ENCODE results near the gene PCAT7. TPM values are rescaled to one million over a fixed set of nuclear protein-coding genes. Genes with fewer than 3 reads are reported as not detected.
"Not testable (repeated sequence)": the region's sequence is repeated elsewhere in the genome, so short reads cannot be mapped to it uniquely, and the experiment has no call there.

Gene PCAT7
- total RNA-seq (2014; rRNA removed; shearing (Covaris generic)) (1.8 and 2.9 TPM in 2 replicates), total RNA-seq (2022) (2.5 and 3.2 TPM in 2 replicates), Bru-seq, nascent RNA (percentile 35 among the genes with signal in this experiment), BruChase-seq, experiment 1, labeled RNA remaining after a 6-hour chase (percentile 42 among the genes with signal in this experiment), BruChase-seq, experiment 2, labeled RNA remaining after a 2-hour chase (percentile 44 among the genes with signal in this experiment)
- long read RNA-seq, partial matches to known transcripts, result 0 of 4 reads
- long read RNA-seq, other reads (novel, unspliced or antisense), result 4 of 4 reads

DNA sequence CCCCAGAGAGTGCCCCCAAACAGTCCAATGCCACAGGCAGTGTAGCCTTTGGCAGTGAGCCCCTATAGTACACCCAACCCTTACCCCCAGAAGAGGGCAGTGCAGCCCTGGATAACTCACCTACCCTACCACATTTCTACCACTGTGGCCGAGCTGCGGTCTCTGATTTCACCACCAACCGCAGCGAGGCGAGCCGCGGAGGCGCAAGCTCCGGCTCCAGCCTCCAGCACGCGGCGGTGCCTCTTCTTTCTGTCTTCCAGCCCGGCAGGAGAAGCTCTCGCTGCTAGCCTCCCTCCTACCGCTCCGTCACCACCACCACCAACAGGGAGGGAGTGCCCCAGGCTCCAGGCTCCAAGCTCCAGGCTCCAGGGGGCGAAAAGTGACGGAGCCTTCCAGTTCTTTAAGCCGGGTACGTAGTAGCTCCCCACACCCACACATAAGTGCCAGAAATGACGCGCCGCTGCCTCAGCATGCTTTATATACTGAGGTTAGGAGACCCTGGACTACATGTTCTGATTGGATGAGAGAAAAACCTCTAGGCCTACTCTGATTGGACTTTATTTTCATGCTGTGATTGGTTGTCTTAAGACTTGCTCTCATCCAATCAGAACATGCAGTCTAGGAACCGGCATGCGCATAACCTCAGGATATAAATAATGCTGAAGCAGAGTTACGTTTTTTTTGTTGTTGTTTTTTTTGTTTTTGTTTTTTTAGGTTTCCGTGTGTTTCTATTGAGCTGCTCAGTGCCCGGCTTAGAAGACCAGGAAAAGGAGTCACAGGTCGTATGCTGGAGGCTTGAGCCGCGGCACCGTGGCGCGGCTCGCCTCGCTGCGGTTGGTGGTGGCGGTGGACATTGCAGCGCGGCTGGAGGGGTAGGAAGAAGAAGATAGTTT lies at the start of gene PCAT7:
PCAT7 (plus strand) TSS at position 645 of the 893 bp plus-strand sequence.
- DNase-seq (ENCODE audit: low spot score), result peak; percentile 89
- peaks cover 46% of the 10 kb centered on the region; the same call in 1 of the 2 replicates for H3K79me2 ChIP-seq (ENCODE audit: insufficient read depth, low read depth, low read length)
- H3K36me3 ChIP-seq (ENCODE audit: insufficient read depth, low read length), result peaks cover 34% of the 10 kb centered on the region
- no peak for TF ChIP-seq EZH2phosphoT487 (IDR thresholded peaks at IDR 0.05; ENCODE audit: borderline replicate concordance, low read depth, low read length)
- TF ChIP-seq, protein P1, sequence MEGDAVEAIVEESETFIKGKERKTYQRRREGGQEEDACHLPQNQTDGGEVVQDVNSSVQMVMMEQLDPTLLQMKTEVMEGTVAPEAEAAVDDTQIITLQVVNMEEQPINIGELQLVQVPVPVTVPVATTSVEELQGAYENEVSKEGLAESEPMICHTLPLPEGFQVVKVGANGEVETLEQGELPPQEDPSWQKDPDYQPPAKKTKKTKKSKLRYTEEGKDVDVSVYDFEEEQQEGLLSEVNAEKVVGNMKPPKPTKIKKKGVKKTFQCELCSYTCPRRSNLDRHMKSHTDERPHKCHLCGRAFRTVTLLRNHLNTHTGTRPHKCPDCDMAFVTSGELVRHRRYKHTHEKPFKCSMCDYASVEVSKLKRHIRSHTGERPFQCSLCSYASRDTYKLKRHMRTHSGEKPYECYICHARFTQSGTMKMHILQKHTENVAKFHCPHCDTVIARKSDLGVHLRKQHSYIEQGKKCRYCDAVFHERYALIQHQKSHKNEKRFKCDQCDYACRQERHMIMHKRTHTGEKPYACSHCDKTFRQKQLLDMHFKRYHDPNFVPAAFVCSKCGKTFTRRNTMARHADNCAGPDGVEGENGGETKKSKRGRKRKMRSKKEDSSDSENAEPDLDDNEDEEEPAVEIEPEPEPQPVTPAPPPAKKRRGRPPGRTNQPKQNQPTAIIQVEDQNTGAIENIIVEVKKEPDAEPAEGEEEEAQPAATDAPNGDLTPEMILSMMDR (conservative IDR thresholded peaks at IDR 0.05; ENCODE audit: low read length), result peak; percentile 77
- peaks cover 19% of the 10 kb centered on the region for H3K9me3 ChIP-seq (ENCODE audit: low read length)
- no TSS peak for BruUV-seq (replicated peaks)
- no peaks in the 10 kb centered on the region for H4K20me1 ChIP-seq (ENCODE audit: insufficient read depth, low read length)
- ChIA-PET POLR2A (interaction anchor here (0.6 to 1.1 kb wide), 3 partner anchors 12 to 68 kb away, joined by 3 to 6 read pairs (median 3); no protein-coding TSS in a partner anchor), CTCF (ENCODE audit: unreplicated experiment) (interaction anchor here (0.7 to 1.1 kb wide), 3 partner anchors 43 to 69 kb away, joined by 3 to 7 read pairs (median 4); no protein-coding TSS in a partner anchor)
- H3K9me2 ChIP-seq (ENCODE audit: insufficient read depth, low read length), result no peaks in the 10 kb centered on the region
- peak within 1 kb of the TSS; percentile 77 for H3K27ac ChIP-seq (ENCODE audit: low read depth, low read length, poor library complexity, severe bottlenecking)
- H2AFZ ChIP-seq (ENCODE audit: low read length), result peak within 1 kb of the TSS; percentile 64; the same call in 1 of the 2 replicates
- H3K4me1 ChIP-seq (ENCODE audit: insufficient read depth, low read length, poor library complexity, severe bottlenecking), result peaks cover 13% of the 10 kb centered on the region
- intact Hi-C loops (cut with micrococcal nuclease; ENCODE audit: unreplicated experiment), result loop anchor here (1.0 to 2.0 kb wide), 3 partner anchors 49 to 114 kb away; no protein-coding TSS in a partner anchor
- peak within 1 kb of the TSS; percentile 82 for H3K4me3 ChIP-seq (ENCODE audit: low read depth, low read length, poor library complexity, severe bottlenecking)
- peak within 1 kb of the TSS; percentile 58 for H3K4me2 ChIP-seq (ENCODE audit: low read length)

DNA sequence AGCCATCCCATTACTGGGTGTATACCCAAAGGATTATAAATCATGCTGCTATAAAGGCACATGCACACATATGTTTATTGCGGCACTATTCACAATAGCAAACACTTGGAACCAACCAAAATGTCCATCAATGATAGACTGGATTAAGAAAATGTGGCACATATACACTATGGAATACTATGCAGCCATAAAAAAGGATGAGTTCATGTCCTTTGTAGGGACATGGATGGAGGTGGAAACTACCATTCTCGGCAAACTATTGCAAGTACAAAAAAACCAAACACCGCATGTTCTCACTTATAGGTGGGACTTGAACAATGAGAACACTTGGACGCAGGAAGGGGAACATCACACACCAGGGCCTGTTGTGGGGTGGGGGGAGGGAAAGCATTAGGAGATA lies 48.5 kb upstream of the PCAT7 start:
- H2AFZ ChIP-seq (ENCODE audit: low read length); BruUV-seq (replicated peaks); DNase-seq (ENCODE audit: low spot score); H3K9me2 ChIP-seq (ENCODE audit: insufficient read depth, low read length); H3K4me3 ChIP-seq (ENCODE audit: low read depth, low read length, poor library complexity, severe bottlenecking); H3K4me2 ChIP-seq (ENCODE audit: low read length); CTCF ChIA-PET (ENCODE audit: unreplicated experiment); H3K9me3 ChIP-seq (ENCODE audit: low read length); H4K20me1 ChIP-seq (ENCODE audit: insufficient read depth, low read length); H3K27ac ChIP-seq (ENCODE audit: low read depth, low read length, poor library complexity, severe bottlenecking); intact Hi-C loops (cut with micrococcal nuclease; ENCODE audit: unreplicated experiment): not testable (repeated sequence)
- POLR2A ChIA-PET, result interaction anchor here (0.7 kb wide), 1 partner anchor 10 kb away, joined by 3 read pairs; no protein-coding TSS in a partner anchor
- peaks cover 20% of the 10 kb centered on the region for H3K36me3 ChIP-seq (ENCODE audit: insufficient read depth, low read length)
- H3K79me2 ChIP-seq (ENCODE audit: insufficient read depth, low read depth, low read length), result peaks cover 92% of the 10 kb centered on the region
- H3K4me1 ChIP-seq (ENCODE audit: insufficient read depth, low read length, poor library complexity, severe bottlenecking), result peaks cover 77% of the 10 kb centered on the region

DNA sequence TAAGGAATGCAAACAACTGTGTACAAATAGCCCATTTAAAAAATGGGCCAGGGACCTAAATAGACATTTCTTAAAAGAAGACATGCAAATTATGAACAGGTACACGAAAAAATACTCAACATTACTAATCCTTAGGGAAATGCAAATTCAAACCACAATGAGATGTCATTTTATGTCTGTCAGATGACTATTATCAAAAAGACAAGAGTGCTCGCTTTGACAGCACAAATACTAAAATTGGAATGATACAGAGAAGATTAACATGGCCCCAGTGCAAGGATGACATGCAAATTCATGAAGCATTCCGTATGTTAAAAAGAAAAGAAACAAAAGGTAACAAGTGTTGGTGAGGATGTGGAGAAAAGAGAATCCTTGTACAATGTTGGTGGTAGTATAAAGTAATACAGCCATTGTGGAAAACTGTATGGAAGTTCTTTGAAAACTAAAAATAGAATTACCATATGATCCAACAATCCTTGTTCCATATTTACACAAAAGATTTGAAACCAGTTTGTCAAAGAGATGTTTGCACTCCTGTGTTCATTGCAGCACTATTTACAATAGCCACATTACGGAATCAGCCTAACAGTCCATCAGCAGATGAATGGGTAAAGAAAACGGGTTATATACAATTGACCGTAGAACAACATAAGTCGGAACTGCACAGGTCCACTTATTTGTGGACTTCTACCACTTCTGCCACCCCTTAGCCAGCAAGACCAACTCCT lies 47.2 kb upstream of the PCAT7 start:
- intact Hi-C loops (cut with micrococcal nuclease; ENCODE audit: unreplicated experiment), result no loop called here
- Histone ChIP-seq H3K9me2 (ENCODE audit: insufficient read depth, low read length) (no peaks in the 10 kb centered on the region), H4K20me1 (ENCODE audit: insufficient read depth, low read length) (no peaks in the 10 kb centered on the region), H3K4me1 (ENCODE audit: insufficient read depth, low read length, poor library complexity, severe bottlenecking) (peaks cover 78% of the 10 kb centered on the region), H3K4me2 (ENCODE audit: low read length) (peak overlapping the region; percentile 2; the same call in 1 of the 2 replicates), H2AFZ (ENCODE audit: low read length) (no peak overlapping the region), H3K79me2 (ENCODE audit: insufficient read depth, low read depth, low read length) (peaks cover 93% of the 10 kb centered on the region), H3K27ac (ENCODE audit: low read depth, low read length, poor library complexity, severe bottlenecking) (peak overlapping the region; percentile 25), H3K9me3 (ENCODE audit: low read length) (no peaks in the 10 kb centered on the region; the same call in 1 of the 2 replicates), H3K4me3 (ENCODE audit: low read depth, low read length, poor library complexity, severe bottlenecking) (no peak overlapping the region), H3K36me3 (ENCODE audit: insufficient read depth, low read length) (peaks cover 20% of the 10 kb centered on the region)
- ChIA-PET POLR2A (no interaction called here), CTCF (ENCODE audit: unreplicated experiment) (no interaction called here)
- no peak for DNase-seq (ENCODE audit: low spot score)
- BruUV-seq (replicated peaks), result no TSS peak
- no peak for TF ChIP-seq EZH2phosphoT487 (IDR thresholded peaks at IDR 0.05; ENCODE audit: borderline replicate concordance, low read depth, low read length)
- TF ChIP-seq, protein P1 (conservative IDR thresholded peaks at IDR 0.05; ENCODE audit: low read length), result no peak
